Testis (tissue), 2 donors: Measurements from ENCODE around the gene GRIK1.

ENCODE experiments used
- CTCF ChIP-seq, 3 experiments: fragments of 450-650 bp in 2 of 3; fragments of 200-600 bp in 1 of 3; sonication (generic) in 1 of 3; IDR thresholded peaks; one replicate each; pipeline ENCODE4 v1.5.1; 2016 to 2019; ENCODE audit warnings: antibody characterized with exemption in 3 of 3, mild to moderate bottlenecking in 2 of 3, moderate library complexity in 1 of 3
- POLR2A ChIP-seq: fragments of 450-650 bp; IDR thresholded peaks from one replicate; pipeline ENCODE4 v1.6.1; 2017; ENCODE audit warnings: antibody characterized with exemption, mild to moderate bottlenecking, moderate library complexity

GRCh38 chr21:29928537-29928936 lies 11.3 kb downstream of the GRIK1 start:
- TF ChIP-seq POLR2A = no peak
- no peak for TF ChIP-seq CTCF (IDR thresholded peaks at IDR 0.05)
